ENCODE data around the gene LRBA. TPM values are rescaled to one million over a fixed set of nuclear protein-coding genes. Genes with fewer than 3 reads are reported as not detected.

LRBA gene
- total and polyA plus RNA-seq, 4 donors: 18.8 to 56.4 (median 33.8) TPM

DNA sequence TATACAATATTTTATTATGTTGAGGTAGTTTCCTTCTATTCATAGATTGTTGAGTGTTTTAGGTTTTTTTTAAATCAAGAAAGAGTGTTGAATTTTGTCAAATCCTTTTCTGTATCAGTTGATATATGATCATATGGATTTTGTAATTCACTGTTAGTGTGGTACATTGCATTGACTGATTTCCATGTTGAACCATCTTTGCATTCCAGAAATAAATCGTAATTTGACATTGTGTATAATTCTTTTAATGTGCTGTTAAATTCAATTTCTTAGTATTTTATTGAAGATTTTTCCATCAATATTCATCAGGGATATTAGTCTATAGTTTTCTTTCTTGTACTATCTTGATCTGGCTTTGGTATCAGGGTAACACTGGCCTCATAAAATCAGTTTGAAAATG, 103.8 kb downstream of the LRBA start:
- Histone ChIP-seq H3K36me3 (ENCODE audit: control insufficient read depth, insufficient read depth, low read length) (no peaks in the 10 kb centered on the region), H3K27ac (ENCODE audit: low read depth, low read length) (no peak overlapping the region), H3K4me3 (ENCODE audit: low read depth, low read length) (no peak overlapping the region), H3K27me3 (ENCODE audit: control insufficient read depth, insufficient read depth, low read length) (no peaks in the 10 kb centered on the region), H3K9me3 (ENCODE audit: control insufficient read depth, insufficient read depth, low read length) (no peaks in the 10 kb centered on the region), H3K4me1 (ENCODE audit: control insufficient read depth, insufficient read depth, low read length) (no peaks in the 10 kb centered on the region)
- no peak for DNase-seq (ENCODE audit: low read depth in 4 of 6, low spot score in 6 of 6)
- no CpG with 5 or more reads among the region's 1 CpG for WGBS (ENCODE audit: insufficient coverage)

DNA sequence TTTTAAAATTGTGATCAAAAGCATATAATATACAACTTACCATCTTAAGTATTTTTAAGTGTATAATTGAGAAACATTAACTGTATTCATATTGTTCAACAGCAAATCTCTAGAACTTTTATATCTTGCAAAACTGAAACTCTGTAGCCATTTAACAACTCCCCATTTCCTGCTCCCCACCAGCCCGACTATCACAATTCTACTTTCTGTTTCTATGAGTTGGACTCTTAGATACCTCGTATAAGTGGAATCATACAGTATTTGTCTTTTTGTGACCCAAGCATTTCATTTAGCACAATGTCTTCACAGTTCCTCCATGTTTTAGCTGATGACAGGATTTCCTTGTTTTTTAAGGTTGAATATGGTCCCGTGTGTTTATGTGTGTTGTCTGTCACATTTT, 106.0 kb downstream of the LRBA start:
- Histone ChIP-seq H3K4me3 (ENCODE audit: low read depth, low read length) (no peak overlapping the region), H3K27ac (ENCODE audit: low read depth, low read length) (no peak overlapping the region), H3K27me3 (ENCODE audit: control insufficient read depth, insufficient read depth, low read length) (no peaks in the 10 kb centered on the region), H3K4me1 (ENCODE audit: control insufficient read depth, insufficient read depth, low read length) (no peaks in the 10 kb centered on the region), H3K9me3 (ENCODE audit: control insufficient read depth, insufficient read depth, low read length) (no peaks in the 10 kb centered on the region), H3K36me3 (ENCODE audit: control insufficient read depth, insufficient read depth, low read length) (no peaks in the 10 kb centered on the region)
- no CpG with 5 or more reads among the region's 3 CpGs for WGBS (ENCODE audit: insufficient coverage)
- no peak for DNase-seq (ENCODE audit: low read depth in 4 of 6, low spot score in 6 of 6)

DNA sequence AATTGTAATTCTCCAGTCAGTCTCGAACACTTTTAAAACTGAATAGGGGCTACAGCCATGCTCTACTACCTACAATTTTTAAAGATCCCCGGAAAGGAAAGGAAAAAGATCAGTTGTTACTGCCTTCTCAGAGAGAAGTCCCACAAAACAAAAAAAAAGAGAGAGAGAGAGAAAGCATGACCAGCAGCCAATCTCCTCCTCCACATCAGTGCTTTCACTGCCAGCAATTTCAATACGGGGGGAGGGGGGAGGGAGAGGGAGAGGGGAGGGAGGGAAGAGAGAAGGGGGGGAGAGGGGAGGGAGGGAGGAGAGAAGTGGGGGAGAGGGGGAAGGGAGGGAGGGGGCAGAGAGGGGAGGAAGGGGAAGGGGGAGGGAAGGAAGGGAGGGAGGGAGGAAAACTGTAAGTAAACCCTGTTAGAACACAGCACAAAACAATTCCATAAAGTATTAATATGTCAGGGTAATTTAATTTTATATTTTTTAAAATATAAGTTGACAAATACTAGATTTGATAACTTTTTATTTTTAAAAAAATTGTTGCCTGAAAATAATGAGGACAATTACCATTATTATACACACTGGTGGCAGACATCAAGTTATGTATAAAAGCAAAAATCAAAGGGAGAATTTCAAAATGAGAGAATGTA, 108.0 kb downstream of the LRBA start:
- no peaks in the 10 kb centered on the region for H3K9me3 ChIP-seq (ENCODE audit: control insufficient read depth, insufficient read depth, low read length)
- no peak overlapping the region for H3K4me3 ChIP-seq (ENCODE audit: low read depth, low read length)
- no peaks in the 10 kb centered on the region for H3K4me1 ChIP-seq (ENCODE audit: control insufficient read depth, insufficient read depth, low read length)
- no peaks in the 10 kb centered on the region for H3K27me3 ChIP-seq (ENCODE audit: control insufficient read depth, insufficient read depth, low read length)
- no CpG with 5 or more reads among the region's 3 CpGs for WGBS (ENCODE audit: insufficient coverage)
- no peak overlapping the region for H3K27ac ChIP-seq (ENCODE audit: low read depth, low read length)
- H3K36me3 ChIP-seq (ENCODE audit: control insufficient read depth, insufficient read depth, low read length): no peaks in the 10 kb centered on the region
- DNase-seq (ENCODE audit: low read depth in 4 of 6, low spot score in 6 of 6): peak in 1 of 6 donors; percentile 32

DNA sequence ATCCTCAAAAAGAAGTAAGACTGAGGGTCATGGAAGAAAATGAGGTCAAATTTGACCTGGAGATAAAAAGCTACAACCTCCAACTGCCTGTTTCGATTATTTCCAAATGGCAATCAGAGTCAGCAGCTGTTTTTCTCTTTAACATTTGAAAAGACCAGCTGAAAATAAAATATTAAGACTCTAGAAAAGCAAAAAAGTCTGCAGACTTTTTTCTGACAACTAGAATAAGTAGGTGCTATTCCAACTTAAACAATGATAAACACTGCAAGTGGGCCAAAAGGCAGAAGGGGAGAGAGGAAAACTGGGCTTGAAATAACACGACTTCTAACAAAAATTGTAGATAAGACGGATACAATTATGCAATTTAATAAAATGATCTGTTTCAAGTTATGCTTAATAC, 110.4 kb downstream of the LRBA start:
- no CpG with 5 or more reads among the region's 3 CpGs for WGBS (ENCODE audit: insufficient coverage)
- no peak for DNase-seq (ENCODE audit: low read depth in 4 of 6, low spot score in 6 of 6)
- Histone ChIP-seq H3K4me3 (ENCODE audit: low read depth, low read length) (no peak overlapping the region), H3K27me3 (ENCODE audit: control insufficient read depth, insufficient read depth, low read length) (no peaks in the 10 kb centered on the region), H3K9me3 (ENCODE audit: control insufficient read depth, insufficient read depth, low read length) (no peaks in the 10 kb centered on the region), H3K36me3 (ENCODE audit: control insufficient read depth, insufficient read depth, low read length) (no peaks in the 10 kb centered on the region), H3K27ac (ENCODE audit: low read depth, low read length) (no peak overlapping the region), H3K4me1 (ENCODE audit: control insufficient read depth, insufficient read depth, low read length) (no peaks in the 10 kb centered on the region)

GRCh38 chr4:150903603-150904002, 111.5 kb downstream of the LRBA start:
- WGBS (ENCODE audit: insufficient coverage): no CpG with 5 or more reads among the region's 2 CpGs
- no peaks in the 10 kb centered on the region for H3K9me3 ChIP-seq (ENCODE audit: control insufficient read depth, insufficient read depth, low read length)
- H3K4me3 ChIP-seq (ENCODE audit: low read depth, low read length): no peak overlapping the region
- H3K36me3 ChIP-seq (ENCODE audit: control insufficient read depth, insufficient read depth, low read length): no peaks in the 10 kb centered on the region
- DNase-seq (ENCODE audit: low read depth in 4 of 6, low spot score in 6 of 6): no peak
- H3K27me3 ChIP-seq (ENCODE audit: control insufficient read depth, insufficient read depth, low read length): no peaks in the 10 kb centered on the region
- no peak overlapping the region for H3K27ac ChIP-seq (ENCODE audit: low read depth, low read length)
- no peaks in the 10 kb centered on the region for H3K4me1 ChIP-seq (ENCODE audit: control insufficient read depth, insufficient read depth, low read length)

GRCh38 chr4:150896497-150896896, 118.6 kb downstream of the LRBA start:
- Histone ChIP-seq H3K9me3 (ENCODE audit: control insufficient read depth, insufficient read depth, low read length) (no peaks in the 10 kb centered on the region), H3K27me3 (ENCODE audit: control insufficient read depth, insufficient read depth, low read length) (no peaks in the 10 kb centered on the region)
- WGBS (ENCODE audit: insufficient coverage): no CpG with 5 or more reads among the region's 1 CpG

DNA sequence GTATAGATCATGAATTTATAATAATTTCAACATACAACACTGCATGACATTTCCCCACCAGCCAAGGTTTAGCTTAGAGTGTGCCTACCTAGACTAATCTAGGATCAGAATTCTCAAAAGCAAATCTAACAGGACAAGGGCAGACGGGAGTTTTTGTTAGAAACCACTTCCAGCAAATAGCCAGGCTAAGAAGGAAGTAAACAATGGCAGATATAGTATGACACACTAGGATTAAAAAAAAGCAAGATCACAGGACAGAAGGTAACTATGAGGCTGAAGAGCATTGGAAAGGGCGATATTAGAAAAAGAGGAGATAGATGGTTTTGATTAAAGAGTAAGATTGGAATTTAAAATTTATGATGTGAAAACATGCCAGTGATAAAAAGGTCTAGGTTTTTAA, 124.8 kb downstream of the LRBA start:
- no peaks in the 10 kb centered on the region for H3K4me1 ChIP-seq (ENCODE audit: control insufficient read depth, insufficient read depth, low read length)
- no peaks in the 10 kb centered on the region for H3K27me3 ChIP-seq (ENCODE audit: control insufficient read depth, insufficient read depth, low read length)
- H3K36me3 ChIP-seq (ENCODE audit: control insufficient read depth, insufficient read depth, low read length): no peaks in the 10 kb centered on the region
- no peak overlapping the region for H3K4me3 ChIP-seq (ENCODE audit: low read depth, low read length)
- H3K9me3 ChIP-seq (ENCODE audit: control insufficient read depth, insufficient read depth, low read length): no peaks in the 10 kb centered on the region
- DNase-seq (ENCODE audit: low read depth in 4 of 6, low spot score in 6 of 6): no peak
- 75% methylated on average over 1 of the region's 2 CpGs for WGBS (ENCODE audit: insufficient coverage)
- H3K27ac ChIP-seq (ENCODE audit: low read depth, low read length): no peak overlapping the region

More at GRCh38 chr4:150896497-150896896, 118.6 kb downstream of the LRBA start:
- no peak for DNase-seq (ENCODE audit: low read depth in 4 of 6, low spot score in 6 of 6)
- no peak overlapping the region for H3K4me3 ChIP-seq (ENCODE audit: low read depth, low read length)
- H3K4me1 ChIP-seq (ENCODE audit: control insufficient read depth, insufficient read depth, low read length): no peaks in the 10 kb centered on the region
- H3K27ac ChIP-seq (ENCODE audit: low read depth, low read length): no peak overlapping the region
- no peaks in the 10 kb centered on the region for H3K36me3 ChIP-seq (ENCODE audit: control insufficient read depth, insufficient read depth, low read length)

DNA sequence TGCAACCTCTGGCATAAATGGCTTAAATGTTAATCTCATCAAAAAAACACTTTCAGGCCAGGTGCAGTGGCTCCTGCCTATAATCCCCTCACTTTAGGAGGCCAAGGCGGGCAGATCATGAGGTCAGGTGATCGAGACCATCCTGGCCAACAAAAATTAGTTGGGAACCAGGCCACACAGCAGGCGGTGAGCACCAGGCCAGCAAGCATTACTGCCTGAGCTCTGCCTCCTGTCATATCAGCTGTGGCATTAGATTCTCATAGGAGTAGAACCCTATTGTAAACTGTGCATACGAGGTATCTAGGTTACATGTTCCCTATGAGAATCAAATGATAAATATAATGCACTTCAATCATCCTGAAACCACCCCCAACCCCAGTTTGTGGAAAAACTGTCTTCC, 125.8 kb downstream of the LRBA start:
- H3K4me3 ChIP-seq (ENCODE audit: low read depth, low read length): no peak overlapping the region
- no peak overlapping the region for H3K27ac ChIP-seq (ENCODE audit: low read depth, low read length)
- H3K27me3 ChIP-seq (ENCODE audit: control insufficient read depth, insufficient read depth, low read length): no peaks in the 10 kb centered on the region
- H3K4me1 ChIP-seq (ENCODE audit: control insufficient read depth, insufficient read depth, low read length): no peaks in the 10 kb centered on the region
- WGBS (ENCODE audit: insufficient coverage): 100% methylated on average over 3 of the region's 4 CpGs
- DNase-seq (ENCODE audit: low read depth in 4 of 6, low spot score in 6 of 6): no peak
- H3K9me3 ChIP-seq (ENCODE audit: control insufficient read depth, insufficient read depth, low read length): no peaks in the 10 kb centered on the region
- H3K36me3 ChIP-seq (ENCODE audit: control insufficient read depth, insufficient read depth, low read length): no peaks in the 10 kb centered on the region

DNA sequence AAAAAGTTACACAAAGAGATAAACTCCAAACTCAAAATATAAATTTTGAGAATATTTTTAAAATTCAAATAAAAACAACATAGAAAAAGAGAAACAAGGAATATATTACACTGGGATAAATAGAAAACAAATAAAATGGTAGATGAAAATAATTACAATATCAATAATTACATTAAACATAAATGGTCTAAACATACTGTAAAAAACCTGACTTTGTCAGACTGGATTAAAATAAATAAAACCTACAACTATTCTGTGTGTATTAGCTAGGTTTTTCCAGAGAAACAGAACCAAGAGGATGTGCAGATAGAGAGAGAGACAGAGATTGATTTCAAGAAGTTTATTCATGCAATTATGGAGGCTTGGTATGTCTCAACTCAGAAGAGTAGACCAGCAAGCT, 126.5 kb downstream of the LRBA start:
- Histone ChIP-seq H3K9me3 (ENCODE audit: control insufficient read depth, insufficient read depth, low read length) (no peaks in the 10 kb centered on the region), H3K27ac (ENCODE audit: low read depth, low read length) (no peak overlapping the region), H3K36me3 (ENCODE audit: control insufficient read depth, insufficient read depth, low read length) (no peaks in the 10 kb centered on the region), H3K4me1 (ENCODE audit: control insufficient read depth, insufficient read depth, low read length) (no peaks in the 10 kb centered on the region), H3K4me3 (ENCODE audit: low read depth, low read length) (no peak overlapping the region), H3K27me3 (ENCODE audit: control insufficient read depth, insufficient read depth, low read length) (no peaks in the 10 kb centered on the region)
- DNase-seq (ENCODE audit: low read depth in 4 of 6, low spot score in 6 of 6): no peak

DNA sequence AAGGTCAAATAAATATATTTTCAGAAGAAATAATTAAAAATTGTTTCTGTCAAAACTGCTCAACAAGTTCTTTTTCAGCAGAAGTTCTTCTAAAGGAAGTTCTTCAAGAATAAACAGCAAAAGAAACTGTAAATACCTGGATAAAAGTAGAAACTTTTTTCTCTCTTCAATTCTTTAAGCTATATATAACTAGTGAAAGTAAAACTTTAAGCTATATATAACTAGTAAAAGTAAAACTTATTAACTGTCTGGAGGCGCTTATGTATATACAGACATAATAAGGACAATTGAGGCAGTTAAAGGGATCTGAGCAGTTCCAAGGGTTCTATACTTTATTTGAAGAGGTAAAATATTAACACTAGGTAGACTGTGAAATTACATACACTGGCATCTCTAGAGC, 126.9 kb downstream of the LRBA start:
- no peaks in the 10 kb centered on the region for H3K27me3 ChIP-seq (ENCODE audit: control insufficient read depth, insufficient read depth, low read length)
- no peak overlapping the region for H3K27ac ChIP-seq (ENCODE audit: low read depth, low read length)
- no peak overlapping the region for H3K4me3 ChIP-seq (ENCODE audit: low read depth, low read length)
- no peaks in the 10 kb centered on the region for H3K36me3 ChIP-seq (ENCODE audit: control insufficient read depth, insufficient read depth, low read length)
- no peak for DNase-seq (ENCODE audit: low read depth in 4 of 6, low spot score in 6 of 6)
- WGBS (ENCODE audit: insufficient coverage): no CpG with 5 or more reads among the region's 1 CpG
- H3K4me1 ChIP-seq (ENCODE audit: control insufficient read depth, insufficient read depth, low read length): no peaks in the 10 kb centered on the region
- no peaks in the 10 kb centered on the region for H3K9me3 ChIP-seq (ENCODE audit: control insufficient read depth, insufficient read depth, low read length)
